ENCODE measurements around the gene SHKBP1. TPM values are rescaled to one million over a fixed set of nuclear protein-coding genes. Genes with fewer than 3 reads are reported as not detected.

Gene SHKBP1
- total and polyA plus RNA-seq, 2 experiments from 2014 or later: 63.6 to 83.4 TPM

- Histone ChIP-seq H3K36me3 (no peaks in the 10 kb centered on the region), H3K9me3 (ENCODE audit: low read depth) (no peaks in the 10 kb centered on the region), H3K4me1 (ENCODE audit: low read depth) (peaks cover 33% of the 10 kb centered on the region), H3K27ac (no peak within 1 kb of the TSS), H3K4me3 (peak within 1 kb of the TSS; percentile 32), H3K27me3 (peaks cover 11% of the 10 kb centered on the region)
- TF ChIP-seq CTCF (IDR thresholded peaks at IDR 0.05; ENCODE audit: low read depth, low read length): peak; percentile 11
- peak; percentile 46 to 70 for DNase-seq (ENCODE audit: low read depth in 1 of 2, low spot score in 1 of 2)
Observed at GRCh38 chr19:40601134-40601974, 24.7 kb downstream of the SHKBP1 start, which contains the start of gene LTBP4. Gene LTBP4 (plus strand): TSS chr19:40601369. CDS start chr19:40601388, 19 bp downstream.

- H3K27me3 ChIP-seq: peaks cover 11% of the 10 kb centered on the region
Observed at GRCh38 chr19:40603071-40603388, 26.4 kb downstream of the SHKBP1 start.

GRCh38 chr19:40603389-40604170 is 26.9 kb downstream of the SHKBP1 start:
- peak; percentile 97 to 98 for DNase-seq (ENCODE audit: low read depth in 1 of 2, low spot score in 1 of 2)
- Histone ChIP-seq H3K4me1 (ENCODE audit: low read depth) (peaks cover 33% of the 10 kb centered on the region), H3K4me3 (peak overlapping the region; percentile 37), H3K27me3 (peaks cover 11% of the 10 kb centered on the region), H3K27ac (peak overlapping the region; percentile 84), H3K9me3 (ENCODE audit: low read depth) (no peaks in the 10 kb centered on the region), H3K36me3 (no peaks in the 10 kb centered on the region)
- no peak for TF ChIP-seq CTCF (IDR thresholded peaks at IDR 0.05; ENCODE audit: low read depth, low read length)

More at GRCh38 chr19:40603071-40603388, 26.4 kb downstream of the SHKBP1 start:
- no peak for TF ChIP-seq CTCF (IDR thresholded peaks at IDR 0.05; ENCODE audit: low read depth, low read length)
- H3K4me1 ChIP-seq (ENCODE audit: low read depth): peaks cover 33% of the 10 kb centered on the region
- peak overlapping the region; percentile 37 for H3K4me3 ChIP-seq
- no peaks in the 10 kb centered on the region for H3K9me3 ChIP-seq (ENCODE audit: low read depth)
- peak overlapping the region; percentile 84 for H3K27ac ChIP-seq
- DNase-seq (ENCODE audit: low read depth in 1 of 2, low spot score in 1 of 2): no peak
- H3K36me3 ChIP-seq: no peaks in the 10 kb centered on the region

GRCh38 chr19:40604171-40604646 is 27.5 kb downstream of the SHKBP1 start:
- Histone ChIP-seq H3K27ac (no peak overlapping the region), H3K36me3 (no peaks in the 10 kb centered on the region), H3K4me1 (ENCODE audit: low read depth) (peaks cover 28% of the 10 kb centered on the region), H3K27me3 (peaks cover 11% of the 10 kb centered on the region), H3K4me3 (no peak overlapping the region), H3K9me3 (ENCODE audit: low read depth) (no peaks in the 10 kb centered on the region)
- DNase-seq (ENCODE audit: low read depth in 1 of 2, low spot score in 1 of 2): no peak
- no peak for TF ChIP-seq CTCF (IDR thresholded peaks at IDR 0.05; ENCODE audit: low read depth, low read length)

- Histone ChIP-seq H3K36me3 (no peaks in the 10 kb centered on the region), H3K4me1 (ENCODE audit: low read depth) (peaks cover 24% of the 10 kb centered on the region), H3K27ac (no peak overlapping the region), H3K4me3 (peak overlapping the region; percentile 25), H3K27me3 (peaks cover 11% of the 10 kb centered on the region), H3K9me3 (ENCODE audit: low read depth) (no peaks in the 10 kb centered on the region)
- TF ChIP-seq CTCF (IDR thresholded peaks at IDR 0.05; ENCODE audit: low read depth, low read length): no peak
- DNase-seq (ENCODE audit: low read depth in 1 of 2, low spot score in 1 of 2): no peak
Observed at GRCh38 chr19:40604647-40605215, 28.1 kb downstream of the SHKBP1 start.

Measured in cardiac muscle cell (in vitro differentiated cells and primary cell).